ENCODE data around the gene KRT74.

Gene KRT74

GRCh38 chr12:52533686-52534470 is 39.8 kb downstream of the KRT74 start:
- no peak for DNase-seq

GRCh38 chr12:52532636-52533035 is 41.0 kb downstream of the KRT74 start:
- no peak for DNase-seq

GRCh38 chr12:52531566-52532300 is 41.9 kb downstream of the KRT74 start:
- no peak for DNase-seq

- no peak for DNase-seq
Measured at GRCh38 chr12:52530905-52531304, 42.7 kb downstream of the KRT74 start.

- no peak for DNase-seq
Measured at GRCh38 chr12:52530366-52530765, 43.3 kb downstream of the KRT74 start.

GRCh38 chr12:52529846-52530245 is 43.8 kb downstream of the KRT74 start:
- no peak for DNase-seq

- DNase-seq, result no peak
Measured at GRCh38 chr12:52529417-52529816, 44.2 kb downstream of the KRT74 start.

- no peak for DNase-seq
Measured at GRCh38 chr12:52528641-52529143, 45.0 kb downstream of the KRT74 start.

- DNase-seq, result no peak
Measured at GRCh38 chr12:52527121-52527800, 46.4 kb downstream of the KRT74 start.

GRCh38 chr12:52526511-52526951 is 47.1 kb downstream of the KRT74 start:
- no peak for DNase-seq

- DNase-seq, result no peak
Measured at GRCh38 chr12:52525661-52526499, 47.8 kb downstream of the KRT74 start.

- DNase-seq, result no peak
Measured at GRCh38 chr12:52524898-52525591, 48.6 kb downstream of the KRT74 start.

GRCh38 chr12:52524241-52524897 is 49.3 kb downstream of the KRT74 start:
- no peak for DNase-seq

GRCh38 chr12:52523824-52524223 is 49.8 kb downstream of the KRT74 start:
- DNase-seq, result no peak

GRCh38 chr12:52522346-52523011 is 51.2 kb downstream of the KRT74 start:
- DNase-seq, result no peak

- no peak for DNase-seq
Measured at GRCh38 chr12:52521568-52522266, 51.9 kb downstream of the KRT74 start.

- no peak for DNase-seq
Measured at GRCh38 chr12:52521175-52521567, 52.5 kb downstream of the KRT74 start.

GRCh38 chr12:52519826-52520662 is 53.6 kb downstream of the KRT74 start, which contains the start of gene KRT5:
Gene KRT5 (minus strand): TSS chr12:52520394. CDS start chr12:52520296, 98 bp downstream.
- DNase-seq, result no peak

GRCh38 chr12:52519387-52519703 is 54.3 kb downstream of the KRT74 start:
- DNase-seq, result no peak

All from activated CD4-positive, alpha-beta T cell treated with anti-CD3 and anti-CD28 coated beads, Interleukin-2, Interleukin-6, amounts not matched to agents 100 ng/mL and 50 ng/mL, durations not matched to agents 16 hours and 8 hours (primary cell).